ENCODE results near the gene RBMS3.

GRCh38 chr3:29577250-29577649, 296.4 kb downstream of the RBMS3 start:
- no peak for TF ChIP-seq CTCF (IDR thresholded peaks at IDR 0.05)
- TF ChIP-seq ETV6 (CRISPR knock-in tag; IDR thresholded peaks at IDR 0.05) = no peak

Data from WTC11 (cell line).